NCI-H2081 (cell line): ENCODE data around the gene CPS1.

Experiments used
- DNase-seq, 2 experiments: peaks; one replicate each; lab custom pipeline; 2025; lab: John Stamatoyannopoulos, UW

The CPS1 gene

DNA sequence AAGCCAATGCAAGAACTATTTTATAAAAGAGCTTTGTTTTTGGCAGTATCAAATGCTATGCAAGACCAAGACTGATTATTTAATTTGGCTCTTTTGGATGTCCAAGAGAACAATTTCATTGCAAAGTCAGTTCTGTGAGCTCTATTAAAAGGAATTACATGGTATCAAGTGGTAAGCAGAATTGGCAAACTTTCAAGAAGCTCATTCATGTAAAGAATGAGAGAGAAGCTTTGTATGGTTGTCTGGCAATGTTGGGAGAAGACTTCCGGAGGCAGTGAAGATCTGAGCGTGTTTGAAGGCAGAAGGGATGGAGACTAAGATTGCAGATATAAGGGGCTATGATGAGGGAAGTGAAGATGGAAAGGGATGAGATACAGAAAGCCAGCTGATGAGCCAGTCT, 49.6 kb downstream of the CPS1 start:
- DNase-seq: no peak

DNA sequence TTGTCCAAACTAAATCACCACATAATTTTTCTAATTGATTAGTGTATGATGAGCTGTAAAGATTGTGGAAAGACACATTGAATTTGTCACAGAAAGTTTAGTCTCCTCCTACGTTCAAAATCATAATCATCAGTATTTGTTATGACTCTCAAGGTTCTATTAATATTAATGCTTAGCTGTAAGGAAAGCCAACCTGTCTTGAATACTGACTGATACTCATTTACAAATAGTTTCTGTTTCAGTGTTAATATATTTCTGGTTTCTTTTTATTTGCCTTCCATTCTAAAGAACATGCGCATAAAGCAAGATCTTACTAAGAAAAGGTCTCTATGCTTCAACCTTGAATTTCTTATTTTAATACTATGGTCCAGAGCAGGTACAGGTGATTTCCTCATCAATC, 55.1 kb downstream of the CPS1 start:
- DNase-seq: no peak

DNA sequence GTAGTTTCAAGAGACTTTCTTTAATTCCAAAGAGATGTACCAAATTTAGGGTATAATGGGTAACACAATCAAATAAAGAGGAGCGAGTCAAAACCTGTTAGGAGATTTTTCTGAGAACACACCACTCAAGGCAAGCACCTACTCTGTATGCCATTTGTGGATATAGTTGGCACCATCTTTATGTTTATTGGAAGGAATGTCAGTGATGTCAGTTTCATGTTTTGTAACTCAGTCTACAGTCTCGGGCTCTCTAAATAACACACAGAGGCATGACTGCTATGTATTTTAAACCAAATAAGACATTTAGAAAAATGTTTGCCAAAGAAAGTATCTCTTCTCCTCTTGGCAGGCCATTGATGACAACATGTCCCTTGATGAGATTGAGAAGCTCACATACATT, 59.7 kb downstream of the CPS1 start:
- no peak for DNase-seq

DNA sequence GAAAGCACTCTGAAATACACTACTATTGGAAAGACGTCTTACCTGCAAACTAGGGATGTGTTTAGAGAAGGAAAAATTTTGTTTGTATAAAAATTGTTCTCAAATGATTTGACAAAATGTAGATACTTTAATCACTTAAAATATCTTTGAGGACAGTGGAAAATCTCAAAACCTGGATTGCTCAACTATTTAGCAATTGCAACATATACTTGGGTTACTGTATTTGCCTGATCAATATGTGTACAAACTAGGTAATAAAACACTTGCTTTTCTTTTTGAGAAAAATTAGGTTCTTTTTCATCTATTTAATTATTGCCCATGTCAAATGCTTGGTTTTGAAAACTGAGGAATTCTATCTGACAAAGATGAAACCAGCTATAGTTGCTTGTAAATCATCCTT, 60.9 kb downstream of the CPS1 start:
- no peak for DNase-seq

DNA sequence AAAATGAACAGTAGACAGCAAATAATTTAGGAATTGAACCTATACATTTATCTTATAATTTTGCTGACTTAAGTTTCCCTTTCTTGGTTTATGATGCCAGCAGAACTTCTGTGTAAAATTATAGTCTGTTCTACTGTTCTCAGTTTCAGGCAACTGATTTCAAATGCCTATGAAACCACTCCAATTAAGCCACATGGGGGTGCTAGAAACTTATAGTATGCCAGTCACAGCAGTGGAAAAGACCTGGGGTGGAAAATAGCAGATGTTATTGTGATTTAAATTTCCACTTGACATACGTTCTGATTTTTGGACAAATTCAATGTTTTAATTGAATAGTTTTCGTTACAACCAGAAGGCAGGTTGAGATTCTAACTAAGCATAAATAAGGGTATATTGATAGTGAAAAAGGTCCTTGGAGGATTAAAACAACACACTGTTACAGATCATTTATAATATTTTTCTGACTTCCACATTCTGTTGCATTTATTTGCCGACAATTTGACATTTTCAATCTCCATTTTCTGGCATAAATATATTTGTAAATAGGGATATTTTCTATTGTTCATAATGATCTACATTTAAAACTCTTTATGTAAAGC, 61.4 kb downstream of the CPS1 start:
- peak; percentile 63 to 81 for DNase-seq

DNA sequence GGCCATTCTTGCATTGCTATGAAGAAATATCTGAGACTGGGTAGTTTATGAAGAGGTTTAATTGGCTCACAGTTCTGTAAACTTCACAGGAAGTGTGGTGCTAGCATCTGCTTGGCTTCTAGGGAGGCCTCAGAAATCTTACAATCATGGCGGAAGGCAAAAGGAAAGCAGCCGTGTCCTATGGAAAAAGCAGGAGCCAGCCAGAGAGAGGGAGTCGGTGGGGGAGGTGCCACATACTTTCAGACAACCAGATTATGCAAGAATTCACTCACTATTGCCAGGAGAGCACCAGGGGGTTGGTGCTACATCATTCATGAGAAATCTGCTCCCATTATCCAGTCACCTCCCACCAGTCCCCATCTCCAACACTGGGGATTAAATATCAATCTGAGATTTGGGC, 64.1 kb downstream of the CPS1 start:
- DNase-seq: no peak

DNA sequence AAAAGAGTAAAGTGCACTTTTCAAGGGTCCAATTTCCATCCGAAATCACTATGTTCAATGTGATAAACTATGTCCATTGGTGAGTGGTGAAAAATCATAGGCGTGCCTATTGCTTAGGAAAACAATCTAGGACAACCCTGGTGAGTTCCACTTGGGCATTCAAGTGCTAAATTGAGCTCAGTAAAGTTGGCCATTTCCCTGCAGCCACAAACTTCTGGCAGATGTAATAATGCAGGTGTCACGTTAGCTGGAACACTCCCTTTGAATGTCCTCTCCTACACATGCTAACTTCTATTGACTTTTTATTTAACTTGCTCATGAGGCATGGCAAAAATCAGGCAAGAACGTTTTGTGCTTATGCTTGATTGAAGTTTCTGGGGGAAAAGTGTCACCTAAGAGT, 67.1 kb downstream of the CPS1 start:
- no peak for DNase-seq

DNA sequence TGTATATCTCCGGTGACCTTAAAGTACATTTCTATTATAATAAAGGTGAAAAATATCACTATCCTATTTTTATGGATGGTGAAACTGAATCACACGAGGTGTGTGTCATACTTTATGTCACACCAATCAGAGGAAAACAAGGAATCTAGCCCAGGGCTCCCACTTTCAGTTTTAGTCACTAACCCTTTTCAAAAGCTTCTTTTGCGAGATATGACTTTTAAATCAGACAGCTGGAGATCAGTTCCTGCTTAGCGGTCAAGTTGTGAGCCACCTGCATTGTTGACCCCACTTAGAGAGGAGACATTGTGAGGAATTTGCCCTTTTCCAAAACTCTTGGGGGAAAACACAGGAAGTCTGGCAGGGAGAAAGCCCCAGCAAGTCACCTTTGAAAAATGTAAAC, 70.5 kb downstream of the CPS1 start:
- no peak for DNase-seq

DNA sequence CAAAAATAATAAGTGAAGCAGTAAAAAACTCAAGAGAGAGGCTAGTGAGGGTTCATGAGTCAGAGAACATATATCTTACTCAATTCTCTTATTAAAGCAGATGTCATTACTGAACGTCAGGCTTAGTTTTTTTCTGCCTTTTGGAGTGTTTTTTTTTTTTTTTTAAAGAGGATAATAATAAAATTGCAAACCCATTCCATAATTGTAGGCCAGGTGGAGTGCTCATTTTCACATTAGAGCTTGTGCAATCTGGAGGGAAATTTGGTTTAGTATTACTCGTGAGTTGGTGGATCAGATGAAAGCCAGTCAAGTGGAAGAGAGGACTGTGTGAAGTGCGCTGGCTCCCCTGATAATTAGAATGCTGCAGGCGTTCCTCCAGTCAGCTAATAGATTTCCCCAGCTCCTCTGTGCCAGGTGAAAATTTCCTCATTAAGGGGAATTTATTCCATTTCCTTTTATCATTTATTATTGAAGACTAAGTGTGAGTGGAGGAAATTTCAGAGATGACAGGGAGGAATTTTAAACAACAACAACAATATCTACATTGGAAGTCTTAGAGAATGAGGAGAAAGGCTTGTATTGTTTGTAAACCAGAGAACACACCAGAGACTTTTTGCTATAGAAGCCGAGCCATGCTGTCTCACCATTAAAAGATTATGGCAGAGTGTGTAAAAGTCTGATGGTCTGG, 74.6 kb downstream of the CPS1 start:
- peak; percentile 44 to 87 for DNase-seq

DNA sequence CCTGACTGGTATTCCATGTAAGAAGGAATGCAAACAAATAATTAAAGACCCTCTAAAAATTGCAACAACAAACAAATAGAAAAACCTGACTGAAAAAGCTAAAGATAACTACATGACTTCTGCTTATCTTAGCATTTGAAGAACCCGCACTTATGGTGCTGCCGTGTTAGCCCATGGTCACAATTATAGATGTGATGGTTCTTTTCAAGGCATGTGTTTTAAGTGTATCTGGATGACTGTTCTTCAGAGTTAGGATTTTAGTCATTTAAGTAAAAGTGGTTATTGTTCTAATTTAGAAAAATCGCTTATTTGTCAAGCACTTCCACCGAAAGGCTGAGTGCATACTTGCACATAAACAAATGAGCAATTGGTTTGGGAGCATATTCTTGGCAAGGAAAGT, 77.3 kb downstream of the CPS1 start:
- no peak for DNase-seq

DNA sequence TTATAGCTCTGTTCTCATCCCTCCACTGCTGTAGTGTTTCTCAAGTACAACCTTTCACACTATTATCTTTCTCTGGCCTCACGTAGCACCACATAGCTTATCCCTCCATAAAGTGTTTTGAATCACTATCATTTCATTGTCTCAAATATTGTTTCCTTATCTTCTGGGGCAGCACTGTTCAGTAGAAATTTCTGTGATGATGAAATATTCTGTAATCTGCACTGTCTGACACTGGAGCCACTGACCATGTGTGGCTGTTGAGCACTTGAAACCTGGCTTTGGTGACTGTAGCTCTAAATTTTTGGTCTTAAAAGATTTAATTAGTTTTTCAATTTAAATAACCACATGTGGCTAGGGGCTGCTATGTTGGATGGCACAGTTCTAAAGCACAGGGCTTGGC, 78.9 kb downstream of the CPS1 start:
- no peak for DNase-seq

DNA sequence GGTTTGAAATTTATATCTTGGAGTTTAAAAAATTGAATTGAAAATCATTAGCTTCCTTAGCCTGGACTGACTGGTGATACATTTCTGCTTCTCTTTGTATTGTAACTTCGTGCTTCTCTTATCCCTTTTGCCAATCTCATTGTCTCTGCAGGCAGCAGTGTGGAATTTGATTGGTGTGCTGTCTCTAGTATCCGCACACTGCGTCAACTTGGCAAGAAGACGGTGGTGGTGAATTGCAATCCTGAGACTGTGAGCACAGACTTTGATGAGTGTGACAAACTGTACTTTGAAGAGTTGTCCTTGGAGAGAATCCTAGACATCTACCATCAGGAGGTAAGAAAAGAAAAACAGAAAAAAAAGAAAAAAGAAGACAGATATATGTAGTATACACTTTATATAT, 85.9 kb downstream of the CPS1 start:
- no peak for DNase-seq

DNA sequence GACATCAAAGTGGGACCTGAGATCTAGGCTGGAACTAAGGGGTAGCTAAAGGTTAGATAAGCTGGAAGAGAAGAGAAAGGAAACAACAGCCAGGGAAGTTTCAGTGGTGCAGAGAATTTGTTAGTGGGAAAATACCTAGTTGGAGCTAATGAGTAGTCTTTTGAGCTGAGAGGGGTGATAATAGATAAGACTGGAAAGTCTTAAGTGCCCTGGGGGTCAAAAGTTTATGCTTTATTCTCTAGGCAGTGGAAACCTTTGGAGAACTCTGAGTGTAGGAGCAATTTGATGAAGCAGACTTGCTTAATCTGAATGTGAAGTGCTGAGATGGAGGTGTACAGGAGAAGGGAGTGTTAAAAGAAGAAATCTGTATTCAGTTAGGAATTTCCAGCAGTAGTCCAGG, 90.8 kb downstream of the CPS1 start:
- no peak for DNase-seq

DNA sequence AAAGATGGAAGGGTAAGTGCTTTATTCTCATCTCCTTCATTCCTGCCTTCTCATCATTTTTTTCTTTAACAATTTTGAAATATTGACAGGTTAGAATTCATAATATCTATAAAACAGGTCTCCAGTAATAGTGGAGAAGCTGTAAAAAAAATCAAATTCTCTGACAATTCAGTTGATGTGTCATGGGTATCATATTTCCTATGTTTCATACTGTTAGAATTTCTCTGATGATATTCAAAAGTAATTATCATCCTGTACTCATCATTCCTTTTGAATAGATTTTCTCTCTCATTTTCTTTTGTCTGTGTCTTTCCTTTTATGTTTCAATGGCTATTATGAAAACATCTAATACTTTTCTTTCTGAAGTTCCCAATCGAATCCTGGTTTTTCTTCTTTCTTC, 97.7 kb downstream of the CPS1 start:
- DNase-seq: no peak

DNA sequence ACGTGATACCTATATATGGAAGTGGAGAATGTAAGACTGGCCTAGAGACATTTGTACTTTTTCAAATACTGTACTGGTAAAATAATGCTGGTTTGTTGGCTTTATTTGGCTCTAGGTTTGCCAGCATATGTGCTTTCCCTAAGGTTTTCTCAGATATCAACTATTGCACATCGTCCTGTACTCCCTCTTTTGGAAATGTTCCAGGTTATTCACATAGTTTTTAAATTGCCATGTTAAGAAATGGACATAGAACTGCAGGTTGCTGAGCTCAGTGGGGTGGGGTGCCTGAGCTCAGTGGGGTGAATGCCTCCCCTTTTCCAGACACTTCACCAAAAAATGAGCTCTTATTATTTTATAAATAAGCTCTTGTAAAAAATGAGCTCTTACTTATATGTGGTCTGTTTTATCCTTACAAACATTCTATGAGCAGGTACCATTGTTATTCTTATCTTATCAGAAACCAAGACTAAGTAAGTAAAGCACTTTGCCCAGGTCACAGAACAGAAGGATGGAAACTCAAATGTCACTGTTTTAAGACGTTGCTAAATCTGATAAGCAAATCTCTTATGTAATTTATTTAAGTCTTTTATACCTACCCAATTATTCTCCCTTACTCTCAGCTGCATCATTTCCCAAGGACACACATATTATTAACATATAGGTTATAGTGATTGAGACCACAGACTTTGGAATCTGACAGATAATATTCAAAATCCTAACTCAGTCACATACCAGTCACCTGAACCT, 99.0 kb downstream of the CPS1 start:
- no peak for DNase-seq

DNA sequence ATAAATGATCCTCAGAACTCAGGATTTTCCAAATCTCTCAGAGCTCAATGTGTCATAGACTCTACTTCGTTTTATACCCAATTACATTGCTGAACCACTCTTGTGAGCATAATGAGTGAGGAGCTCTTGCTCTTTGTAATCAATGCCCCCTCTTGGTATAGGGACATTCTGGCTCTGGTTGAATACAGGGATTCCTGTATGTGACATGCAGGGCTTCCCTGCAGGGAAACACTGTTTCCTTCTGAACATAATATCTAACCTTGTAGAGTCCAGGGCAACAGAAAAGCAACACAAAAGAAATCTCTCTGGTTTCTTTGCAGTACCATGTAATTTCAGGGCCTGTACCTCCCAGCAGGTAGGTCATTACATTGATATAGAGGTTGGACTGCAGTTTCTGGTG, 101.5 kb downstream of the CPS1 start:
- no peak for DNase-seq

DNA sequence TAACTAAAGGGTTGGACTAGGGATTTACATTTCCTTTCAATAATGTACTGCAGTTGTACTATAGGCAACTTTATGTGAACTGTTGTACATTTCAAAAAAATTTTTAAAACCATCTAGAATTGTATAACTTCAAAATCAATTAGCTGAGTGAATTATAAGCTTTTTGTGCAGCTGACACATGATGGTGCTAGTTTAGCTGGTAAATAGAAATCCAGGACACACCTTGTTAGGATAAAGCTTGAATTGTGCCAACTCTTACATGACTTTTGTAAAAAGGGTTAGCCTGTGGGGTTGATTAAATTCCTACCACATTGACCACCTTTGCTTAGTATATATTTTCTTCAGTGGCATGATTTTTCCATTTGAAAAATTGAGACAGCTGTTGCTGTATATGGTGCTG, 104.4 kb downstream of the CPS1 start:
- DNase-seq: no peak

DNA sequence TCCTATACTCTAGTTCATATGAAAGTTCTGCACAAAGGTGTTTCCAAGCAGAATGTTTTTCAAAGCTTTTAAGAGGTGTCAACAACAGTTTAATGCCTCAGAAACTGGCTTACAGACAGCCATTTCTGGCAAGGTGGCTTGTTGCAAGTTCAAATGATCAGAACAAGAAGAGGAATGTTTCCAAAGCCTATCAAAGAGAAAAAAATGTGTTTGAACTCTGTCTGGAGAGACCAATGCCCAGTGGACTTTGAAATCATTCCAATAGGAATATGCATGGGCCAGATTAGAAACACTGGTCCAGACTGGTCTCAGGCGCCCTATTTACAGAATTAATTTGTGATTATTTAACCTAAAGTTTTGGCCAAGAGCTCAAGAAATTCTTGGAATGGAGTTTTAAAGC, 106.2 kb downstream of the CPS1 start:
- no peak for DNase-seq

DNA sequence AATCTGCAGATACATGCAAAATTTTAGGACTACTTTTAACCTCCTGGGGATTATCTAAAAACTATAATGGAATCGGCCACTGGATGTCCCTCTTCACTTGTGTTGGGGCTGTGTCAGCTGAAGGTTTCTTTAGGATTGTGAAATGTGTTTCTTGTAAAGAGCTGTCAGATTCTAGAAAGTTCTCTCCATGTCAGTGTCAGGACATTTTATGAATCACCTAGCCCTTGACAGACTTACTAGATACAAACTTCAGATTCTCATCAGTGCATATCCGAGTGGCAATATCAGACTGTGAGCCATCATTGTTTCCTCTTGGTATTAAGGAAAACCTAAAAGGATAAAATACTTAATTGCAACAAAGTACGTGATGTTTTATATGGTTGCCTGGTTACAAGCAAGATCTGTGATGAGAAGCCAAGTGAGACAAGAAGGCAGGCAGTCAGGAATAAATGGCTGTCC, 107.3 kb downstream of the CPS1 start:
- peak; percentile 43 to 65 for DNase-seq

DNA sequence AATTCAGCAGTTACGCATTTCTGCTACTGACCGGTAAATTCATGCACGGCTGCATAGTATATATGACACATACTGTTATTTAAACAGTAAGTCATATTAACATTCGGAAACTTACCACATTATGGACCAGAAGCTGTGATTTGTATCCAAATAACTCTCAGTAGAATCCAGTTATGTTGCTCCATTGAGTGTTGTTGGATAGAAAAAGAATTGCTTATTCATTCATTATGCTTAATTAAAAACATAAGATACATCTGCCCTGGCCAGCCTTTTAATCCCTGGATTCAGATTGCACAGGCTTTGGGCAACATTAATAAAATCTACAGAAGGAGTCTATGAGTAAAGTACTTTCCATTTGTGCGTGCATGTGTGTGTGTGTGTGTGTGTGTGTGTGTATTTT, 111.3 kb downstream of the CPS1 start:
- no peak for DNase-seq

DNA sequence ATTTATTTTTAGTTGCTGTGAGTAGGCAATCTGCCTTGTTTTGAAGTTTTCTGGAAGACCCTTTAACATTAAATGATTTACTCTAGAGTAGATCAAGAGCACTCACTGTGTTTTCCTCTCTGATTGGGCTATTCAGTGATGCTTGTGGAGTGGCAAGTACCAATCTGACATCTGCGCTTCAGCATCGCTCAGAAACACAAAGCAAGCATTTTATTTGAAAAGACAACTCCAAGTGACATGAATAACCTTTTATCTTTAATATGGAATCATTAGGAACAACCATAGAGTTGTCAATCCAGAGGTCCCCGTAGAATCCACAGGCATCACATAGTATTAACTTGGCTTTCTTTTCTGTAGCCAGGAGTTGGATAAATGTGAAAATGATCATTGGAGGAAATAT, 114.7 kb downstream of the CPS1 start:
- no peak for DNase-seq

DNA sequence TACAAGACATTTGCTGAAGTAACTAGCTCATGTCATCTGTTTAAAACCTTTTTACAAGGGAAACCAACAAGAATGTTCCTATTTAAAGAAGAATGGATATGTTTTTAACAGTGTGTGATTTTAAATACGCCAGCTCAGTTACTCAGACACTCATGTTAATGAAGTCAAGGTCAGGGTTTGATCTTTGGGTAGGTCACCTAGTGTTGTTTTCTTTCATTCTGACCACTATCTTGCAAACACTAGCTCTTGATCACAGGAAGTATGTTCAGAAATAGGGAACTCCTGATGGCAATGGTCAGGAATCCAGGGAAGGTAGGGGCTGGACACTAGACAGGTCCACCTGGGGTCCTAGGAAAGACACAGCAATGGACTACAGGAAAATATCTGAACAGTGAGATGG, 116.7 kb downstream of the CPS1 start:
- no peak for DNase-seq

DNA sequence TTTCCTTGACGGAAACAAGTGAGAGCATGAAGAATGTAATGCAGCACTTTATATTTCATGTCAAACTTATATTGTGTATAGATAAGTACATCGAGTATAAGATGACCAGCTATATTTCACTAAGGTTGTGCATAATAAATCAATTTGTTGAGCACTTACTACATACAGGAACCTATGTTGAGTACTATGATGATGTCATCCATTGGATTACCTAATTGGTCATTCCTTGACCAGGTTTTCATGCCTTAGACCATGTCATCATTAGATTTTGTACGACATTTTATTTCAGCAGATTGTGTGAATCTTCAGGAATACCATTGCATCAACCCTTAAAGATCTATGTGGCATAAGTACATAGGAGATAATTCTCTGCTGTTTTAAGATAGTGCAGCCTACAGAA, 119.7 kb downstream of the CPS1 start:
- no peak for DNase-seq

DNA sequence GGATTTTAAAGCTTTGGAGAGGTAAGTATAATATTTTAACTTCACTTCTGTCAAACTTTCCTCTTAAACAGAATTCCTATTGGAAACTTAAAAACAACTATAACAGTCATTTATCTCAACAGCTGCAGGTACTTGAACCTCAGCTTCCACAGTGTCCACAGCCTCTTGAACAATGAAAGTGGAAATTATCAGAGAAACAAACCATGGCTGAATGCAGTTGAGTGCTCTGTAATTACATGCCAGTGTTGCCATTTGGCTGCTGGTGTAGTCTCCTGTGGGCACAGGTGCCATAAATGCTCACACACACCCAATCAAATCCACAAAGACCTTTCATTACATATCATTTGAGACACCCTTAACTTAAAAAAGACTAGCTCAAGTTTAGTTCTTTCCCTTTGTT, 125.1 kb downstream of the CPS1 start:
- peak; percentile 88 to 98 for DNase-seq
